Measurements from ENCODE around the gene JAG2. TPM values are rescaled to one million over a fixed set of nuclear protein-coding genes. Genes with fewer than 3 reads are reported as not detected.

Gene JAG2
- total and polyA plus RNA-seq, 2 experiments from 2014 or later: 1.5 TPM; not detected in 1

DNA sequence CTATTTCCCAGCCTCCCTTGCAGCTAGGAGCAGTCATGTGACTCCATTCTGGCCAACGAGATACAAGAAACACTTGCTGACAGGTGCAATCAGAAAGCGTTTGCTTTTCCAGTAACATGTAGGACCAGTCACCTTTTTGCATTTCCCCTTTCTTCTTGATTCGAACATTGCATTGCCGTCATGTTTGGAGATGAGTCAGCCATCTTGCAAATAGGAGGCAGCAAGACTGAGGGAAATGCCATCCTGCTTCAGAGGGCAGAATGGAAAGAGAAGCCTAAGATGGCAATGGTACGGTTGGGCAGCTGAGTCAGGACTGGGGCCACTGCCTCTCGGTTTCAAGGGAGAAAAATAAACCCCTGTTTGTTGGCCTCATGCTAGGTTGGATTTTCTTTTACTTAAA, 68.8 kb downstream of the JAG2 start:
- no peaks in the 10 kb centered on the region for H3K79me2 ChIP-seq (ENCODE audit: insufficient read depth)
- in situ Hi-C loops (cut with MboI): no loop called here
- H3K36me3 ChIP-seq (ENCODE audit: low read depth): no peaks in the 10 kb centered on the region
- H3K9me2 ChIP-seq (ENCODE audit: insufficient read depth): no peaks in the 10 kb centered on the region
- no peak overlapping the region for H3K9ac ChIP-seq
- no peaks in the 10 kb centered on the region for H3K9me3 ChIP-seq (ENCODE audit: low read depth)
- H4K20me1 ChIP-seq (ENCODE audit: insufficient read depth): no peaks in the 10 kb centered on the region
- 55 to 57% methylated on average over 6 of the region's 6 CpGs for WGBS, 2 experiments (ENCODE audit: low coverage in 1 of 2, low lambda C conversion rate in 2 of 2, missing lambda C conversion rate in 2 of 2)
- TF ChIP-seq EZH2phosphoT487 (IDR thresholded peaks at IDR 0.05; ENCODE audit: insufficient read depth, low read depth): no peak
- TF ChIP-seq EZH2 (IDR thresholded peaks at IDR 0.05; ENCODE audit: insufficient read depth, poor library complexity, severe bottlenecking): no peak
- H2AFZ ChIP-seq: no peak overlapping the region
- no peaks in the 10 kb centered on the region for H3K4me1 ChIP-seq (ENCODE audit: insufficient read depth)
- H3K27ac ChIP-seq: no peak overlapping the region
- no peak for DNase-seq
- H3F3A ChIP-seq (ENCODE audit: insufficient read depth): no peaks in the 10 kb centered on the region; the same call in 1 of the 2 replicates
- no peak overlapping the region for H3K4me2 ChIP-seq (ENCODE audit: unreplicated experiment)
- no peak overlapping the region for H3K4me3 ChIP-seq
- H3K27me3 ChIP-seq (replicated peaks; ENCODE audit: insufficient read depth): peaks cover 38% of the 10 kb centered on the region

DNA sequence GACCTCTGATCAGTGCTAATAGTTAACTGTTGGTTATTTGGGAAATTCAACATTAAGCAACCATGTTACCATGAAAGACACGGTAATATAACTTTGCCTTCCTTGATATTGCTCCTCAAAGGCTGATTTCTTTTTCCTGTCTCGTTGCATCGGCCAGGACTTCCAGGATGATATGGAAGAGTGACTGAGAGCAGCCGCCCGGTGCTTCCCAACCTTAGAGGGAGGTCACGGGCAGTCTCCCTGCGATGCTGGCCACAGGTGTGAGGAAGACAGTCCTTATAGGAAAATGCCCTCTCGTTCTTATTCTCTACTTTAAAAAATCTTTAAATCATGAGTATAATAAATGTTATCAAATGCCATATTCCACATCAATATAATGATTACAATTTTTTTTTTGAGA, 70.3 kb downstream of the JAG2 start:
- H2AFZ ChIP-seq: no peak overlapping the region
- no peaks in the 10 kb centered on the region for H3K9me3 ChIP-seq (ENCODE audit: low read depth)
- no peak overlapping the region for H3K4me2 ChIP-seq (ENCODE audit: unreplicated experiment)
- no peak overlapping the region for H3K4me3 ChIP-seq
- TF ChIP-seq EZH2 (IDR thresholded peaks at IDR 0.05; ENCODE audit: insufficient read depth, poor library complexity, severe bottlenecking): no peak
- no peak for TF ChIP-seq EZH2phosphoT487 (IDR thresholded peaks at IDR 0.05; ENCODE audit: insufficient read depth, low read depth)
- H3K4me1 ChIP-seq (ENCODE audit: insufficient read depth): no peaks in the 10 kb centered on the region; the same call in 1 of the 2 replicates
- H3K27me3 ChIP-seq (replicated peaks; ENCODE audit: insufficient read depth): peaks cover 24% of the 10 kb centered on the region
- H3K9me2 ChIP-seq (ENCODE audit: insufficient read depth): no peaks in the 10 kb centered on the region
- H3K27ac ChIP-seq: no peak overlapping the region
- H3K36me3 ChIP-seq (ENCODE audit: low read depth): no peaks in the 10 kb centered on the region
- no peaks in the 10 kb centered on the region for H3K79me2 ChIP-seq (ENCODE audit: insufficient read depth)
- no peak for DNase-seq
- H3F3A ChIP-seq (ENCODE audit: insufficient read depth): no peaks in the 10 kb centered on the region; the same call in 1 of the 2 replicates
- no peak overlapping the region for H3K9ac ChIP-seq
- no peaks in the 10 kb centered on the region for H4K20me1 ChIP-seq (ENCODE audit: insufficient read depth)
- 69 to 77% methylated on average over 8 of the region's 8 CpGs for WGBS, 2 experiments (ENCODE audit: low coverage in 1 of 2, low lambda C conversion rate in 2 of 2, missing lambda C conversion rate in 2 of 2)
- in situ Hi-C loops (cut with MboI): no loop called here

DNA sequence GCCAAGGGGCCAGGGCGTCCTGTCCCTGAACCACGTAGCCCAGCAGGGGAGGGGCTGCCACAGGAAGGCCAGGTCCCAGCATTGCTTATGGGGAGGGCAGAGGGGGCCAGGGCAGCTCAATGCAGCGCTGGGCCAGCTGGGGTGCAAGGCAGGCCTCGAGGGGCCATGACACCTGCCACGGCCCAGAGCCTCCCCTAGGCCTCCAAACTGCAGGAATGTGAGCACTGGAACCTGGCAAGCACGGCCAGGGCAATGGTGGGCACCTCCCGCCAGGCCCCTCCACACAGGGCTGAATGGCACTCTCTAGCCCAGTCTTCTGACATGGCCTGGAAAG, 70.8 kb downstream of the JAG2 start:
- Histone ChIP-seq H3K79me2 (ENCODE audit: insufficient read depth) (no peaks in the 10 kb centered on the region), H3K9me3 (ENCODE audit: low read depth) (no peaks in the 10 kb centered on the region), H3K9ac (no peak overlapping the region), H3K9me2 (ENCODE audit: insufficient read depth) (no peaks in the 10 kb centered on the region), H3K27me3 (replicated peaks; ENCODE audit: insufficient read depth) (peaks cover 18% of the 10 kb centered on the region; the same call in 1 of the 2 replicates), H3F3A (ENCODE audit: insufficient read depth) (no peaks in the 10 kb centered on the region; the same call in 1 of the 2 replicates), H3K4me2 (ENCODE audit: unreplicated experiment) (no peak overlapping the region), H3K27ac (no peak overlapping the region), H4K20me1 (ENCODE audit: insufficient read depth) (no peaks in the 10 kb centered on the region), H3K36me3 (ENCODE audit: low read depth) (no peaks in the 10 kb centered on the region), H3K4me1 (ENCODE audit: insufficient read depth) (peaks cover 2% of the 10 kb centered on the region; the same call in 1 of the 2 replicates), H3K4me3 (no peak overlapping the region), H2AFZ (no peak overlapping the region)
- in situ Hi-C loops (cut with MboI): no loop called here
- TF ChIP-seq EZH2phosphoT487 (IDR thresholded peaks at IDR 0.05; ENCODE audit: insufficient read depth, low read depth) (no peak), EZH2 (IDR thresholded peaks at IDR 0.05; ENCODE audit: insufficient read depth, poor library complexity, severe bottlenecking) (no peak)
- WGBS, 2 experiments (ENCODE audit: low coverage in 1 of 2, low lambda C conversion rate in 2 of 2, missing lambda C conversion rate in 2 of 2): 66 to 68% methylated on average over 7 of the region's 7 CpGs
- no peak for DNase-seq

DNA sequence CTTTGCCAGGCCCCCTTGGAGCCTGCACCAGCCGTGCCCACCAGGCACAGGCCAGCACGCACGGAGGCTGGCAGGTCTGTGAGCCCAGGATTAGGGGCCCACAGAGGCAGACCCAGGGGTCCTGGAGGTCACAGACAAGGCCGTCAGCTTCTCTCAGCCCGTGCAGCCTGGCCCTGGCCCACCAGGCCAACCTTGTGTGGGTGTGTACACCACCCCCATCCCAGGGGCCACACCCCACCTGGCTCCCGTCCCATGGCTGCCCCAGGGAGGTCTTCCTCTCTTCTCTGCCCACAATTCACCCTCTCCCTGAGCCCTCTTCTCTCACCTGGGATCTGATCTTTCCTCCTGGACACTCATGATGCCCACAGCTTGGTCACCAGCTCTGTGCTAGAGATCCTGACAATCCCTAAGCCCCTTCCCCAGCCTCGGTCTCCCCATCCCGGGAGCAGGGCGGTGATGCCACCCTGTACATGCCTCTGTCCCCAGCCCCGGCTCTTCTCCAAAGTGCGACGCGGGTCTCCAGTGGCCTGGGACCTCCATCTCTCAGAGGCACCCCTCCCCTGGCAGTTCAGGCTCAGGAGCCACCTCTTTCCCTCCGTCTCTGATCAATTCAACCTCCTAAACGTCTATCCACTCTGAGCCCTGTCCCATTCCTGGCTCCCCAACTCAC, 72.2 kb downstream of the JAG2 start:
- TF ChIP-seq EZH2phosphoT487 (IDR thresholded peaks at IDR 0.05; ENCODE audit: insufficient read depth, low read depth) (no peak), EZH2 (IDR thresholded peaks at IDR 0.05; ENCODE audit: insufficient read depth, poor library complexity, severe bottlenecking) (no peak)
- no peaks in the 10 kb centered on the region for H3K36me3 ChIP-seq (ENCODE audit: low read depth)
- H2AFZ ChIP-seq: no peak overlapping the region
- peaks cover 6% of the 10 kb centered on the region for H3F3A ChIP-seq (ENCODE audit: insufficient read depth)
- no peak for DNase-seq
- H3K4me1 ChIP-seq (ENCODE audit: insufficient read depth): peaks cover 16% of the 10 kb centered on the region
- 72 to 88% methylated on average over 12 to 15 of the region's 15 CpGs for WGBS, 2 experiments (ENCODE audit: low coverage in 1 of 2, low lambda C conversion rate in 2 of 2, missing lambda C conversion rate in 2 of 2)
- H3K9me3 ChIP-seq (ENCODE audit: low read depth): no peaks in the 10 kb centered on the region
- no peak overlapping the region for H3K4me2 ChIP-seq (ENCODE audit: unreplicated experiment)
- H3K9me2 ChIP-seq (ENCODE audit: insufficient read depth): no peaks in the 10 kb centered on the region
- no peaks in the 10 kb centered on the region for H3K79me2 ChIP-seq (ENCODE audit: insufficient read depth)
- H3K27ac ChIP-seq: no peak overlapping the region
- in situ Hi-C loops (cut with MboI): no loop called here
- no peaks in the 10 kb centered on the region for H4K20me1 ChIP-seq (ENCODE audit: insufficient read depth)
- H3K27me3 ChIP-seq (replicated peaks; ENCODE audit: insufficient read depth): peaks cover 8% of the 10 kb centered on the region; the same call in 1 of the 2 replicates
- H3K9ac ChIP-seq: no peak overlapping the region
- H3K4me3 ChIP-seq: no peak overlapping the region

Data from GM23248 (cell line).